GM21447 (cell line): ENCODE data around the gene SPTBN1.
"Not testable (repeated sequence)": the region's sequence is repeated elsewhere in the genome, so short reads cannot be mapped to it uniquely, and the experiment has no call there.

Experiments used
- ATAC-seq: cut with Tn5 transposase; IDR thresholded peaks from one replicate; pipeline ENCODE4 v1.9.1; 2021; ENCODE audit not compliant: unreplicated experiment

The SPTBN1 gene

GRCh38 chr2:54468673-54469072 is 12.5 kb downstream of the SPTBN1 start:
- no peak for ATAC-seq

GRCh38 chr2:54469484-54470053 is 13.4 kb downstream of the SPTBN1 start:
- ATAC-seq: no peak

- no peak for ATAC-seq
Observed at GRCh38 chr2:54470266-54470938, 14.3 kb downstream of the SPTBN1 start.

- peak; percentile 70 for ATAC-seq
Observed at GRCh38 chr2:54471221-54471711, 15.1 kb downstream of the SPTBN1 start.

- no peak for ATAC-seq
Observed at GRCh38 chr2:54473851-54474250, 17.7 kb downstream of the SPTBN1 start.

GRCh38 chr2:54475285-54475684 is 19.2 kb downstream of the SPTBN1 start:
- ATAC-seq: no peak

GRCh38 chr2:54475919-54476318 is 19.8 kb downstream of the SPTBN1 start:
- ATAC-seq: no peak

GRCh38 chr2:54476852-54477251 is 20.7 kb downstream of the SPTBN1 start:
- no peak for ATAC-seq

- no peak for ATAC-seq
Observed at GRCh38 chr2:54477896-54478295, 21.8 kb downstream of the SPTBN1 start.

- ATAC-seq: no peak
Observed at GRCh38 chr2:54478899-54479298, 22.8 kb downstream of the SPTBN1 start.

GRCh38 chr2:54479424-54479823 is 23.3 kb downstream of the SPTBN1 start:
- ATAC-seq: no peak

- ATAC-seq: no peak
Observed at GRCh38 chr2:54480025-54480424, 23.9 kb downstream of the SPTBN1 start.

- no peak for ATAC-seq
Observed at GRCh38 chr2:54481686-54482085, 25.6 kb downstream of the SPTBN1 start.

GRCh38 chr2:54482715-54483114 is 26.6 kb downstream of the SPTBN1 start:
- no peak for ATAC-seq

GRCh38 chr2:54483426-54483825 is 27.3 kb downstream of the SPTBN1 start:
- ATAC-seq: no peak

GRCh38 chr2:54485756-54486155 is 29.6 kb downstream of the SPTBN1 start:
- ATAC-seq: not testable (repeated sequence)

- no peak for ATAC-seq
Observed at GRCh38 chr2:54486766-54487165, 30.6 kb downstream of the SPTBN1 start.

- no peak for ATAC-seq
Observed at GRCh38 chr2:54490863-54491262, 34.7 kb downstream of the SPTBN1 start.

GRCh38 chr2:54492335-54492734 is 36.2 kb downstream of the SPTBN1 start:
- ATAC-seq: no peak

- no peak for ATAC-seq
Observed at GRCh38 chr2:54494087-54494486, 38.0 kb downstream of the SPTBN1 start.

GRCh38 chr2:54496920-54497319 is 40.8 kb downstream of the SPTBN1 start:
- no peak for ATAC-seq

GRCh38 chr2:54497763-54498680 is 41.9 kb downstream of the SPTBN1 start:
- ATAC-seq: no peak
